ENCODE data around the gene GREM1.

GREM1 gene

DNA sequence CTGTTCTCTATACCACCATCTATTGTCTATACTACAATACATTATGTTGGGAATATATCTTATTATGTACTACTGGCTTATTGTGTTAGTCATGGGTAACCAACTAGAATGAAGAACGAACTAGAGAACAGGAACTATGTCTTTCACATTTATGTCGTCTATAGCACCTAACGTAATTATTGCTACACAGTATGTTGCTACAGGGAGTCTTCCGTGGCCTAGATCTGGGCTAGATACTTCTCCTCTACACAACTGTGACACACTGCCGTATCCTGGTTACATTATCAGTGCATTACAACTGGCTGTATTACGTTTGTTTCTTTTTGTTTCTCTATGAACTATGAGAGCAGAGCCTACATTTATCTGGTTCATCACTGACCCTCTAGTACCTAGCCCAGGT is 42.3 kb upstream of the GREM1 start:
- TF ChIP-seq, protein P1, sequence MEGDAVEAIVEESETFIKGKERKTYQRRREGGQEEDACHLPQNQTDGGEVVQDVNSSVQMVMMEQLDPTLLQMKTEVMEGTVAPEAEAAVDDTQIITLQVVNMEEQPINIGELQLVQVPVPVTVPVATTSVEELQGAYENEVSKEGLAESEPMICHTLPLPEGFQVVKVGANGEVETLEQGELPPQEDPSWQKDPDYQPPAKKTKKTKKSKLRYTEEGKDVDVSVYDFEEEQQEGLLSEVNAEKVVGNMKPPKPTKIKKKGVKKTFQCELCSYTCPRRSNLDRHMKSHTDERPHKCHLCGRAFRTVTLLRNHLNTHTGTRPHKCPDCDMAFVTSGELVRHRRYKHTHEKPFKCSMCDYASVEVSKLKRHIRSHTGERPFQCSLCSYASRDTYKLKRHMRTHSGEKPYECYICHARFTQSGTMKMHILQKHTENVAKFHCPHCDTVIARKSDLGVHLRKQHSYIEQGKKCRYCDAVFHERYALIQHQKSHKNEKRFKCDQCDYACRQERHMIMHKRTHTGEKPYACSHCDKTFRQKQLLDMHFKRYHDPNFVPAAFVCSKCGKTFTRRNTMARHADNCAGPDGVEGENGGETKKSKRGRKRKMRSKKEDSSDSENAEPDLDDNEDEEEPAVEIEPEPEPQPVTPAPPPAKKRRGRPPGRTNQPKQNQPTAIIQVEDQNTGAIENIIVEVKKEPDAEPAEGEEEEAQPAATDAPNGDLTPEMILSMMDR (IDR thresholded peaks at IDR 0.05; ENCODE audit: insufficient read depth, low read depth, low read length, missing control alignments) = no peak
- no peak for DNase-seq (ENCODE audit: low read depth)
- no peak overlapping the region for H3K4me3 ChIP-seq (ENCODE audit: low read depth, low read length)

DNA sequence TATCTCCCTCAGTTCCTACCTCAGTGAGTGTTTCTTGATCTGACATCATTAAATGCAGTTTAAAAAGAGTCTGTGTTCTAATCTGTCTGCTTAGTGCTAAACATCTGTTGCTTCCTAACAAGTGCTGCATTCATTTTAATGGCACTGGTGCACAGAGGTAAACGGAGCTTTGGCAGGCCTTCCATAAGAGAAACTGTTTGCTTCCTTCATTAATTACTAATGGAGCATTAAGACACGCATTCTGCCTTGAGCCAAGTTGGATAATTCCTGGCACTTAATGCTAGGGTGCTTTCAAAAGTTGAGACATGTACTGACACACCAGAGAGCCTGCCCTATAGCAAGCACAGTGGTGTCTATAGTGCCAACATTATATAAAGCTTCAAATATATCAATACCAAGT is 41.6 kb upstream of the GREM1 start:
- TF ChIP-seq, protein P1 (IDR thresholded peaks at IDR 0.05; ENCODE audit: insufficient read depth, low read depth, low read length, missing control alignments) = no peak
- H3K4me3 ChIP-seq (ENCODE audit: low read depth, low read length) = no peak overlapping the region
- no peak for DNase-seq (ENCODE audit: low read depth)

DNA sequence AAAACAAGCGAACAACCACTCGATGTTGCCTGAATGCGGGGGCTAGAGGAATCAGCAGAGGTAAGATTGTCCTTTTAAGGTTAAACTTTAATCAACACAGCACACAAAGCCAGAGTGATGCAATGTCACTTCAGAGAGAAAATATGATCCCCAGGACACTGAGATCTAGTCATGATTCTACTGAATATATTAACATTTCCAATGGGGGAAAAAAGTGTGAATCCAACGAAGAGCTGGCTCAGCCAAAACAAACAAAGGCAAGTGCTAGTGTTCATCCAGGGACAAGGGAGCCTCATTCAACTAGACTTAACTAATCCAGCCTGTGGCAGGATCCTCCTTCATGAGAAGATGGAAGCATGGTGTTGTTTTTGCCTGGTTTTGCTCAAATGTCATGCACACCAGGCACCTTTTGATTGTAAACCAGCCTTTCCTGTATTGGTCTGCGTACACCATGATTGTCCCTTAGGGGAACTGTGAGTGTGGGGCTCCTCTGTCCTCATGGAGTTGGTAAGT is 40.5 kb upstream of the GREM1 start:
- DNase-seq (ENCODE audit: low read depth) = no peak
- TF ChIP-seq, protein P1 (IDR thresholded peaks at IDR 0.05; ENCODE audit: insufficient read depth, low read depth, low read length, missing control alignments) = no peak
- H3K4me3 ChIP-seq (ENCODE audit: low read depth, low read length) = no peak overlapping the region

DNA sequence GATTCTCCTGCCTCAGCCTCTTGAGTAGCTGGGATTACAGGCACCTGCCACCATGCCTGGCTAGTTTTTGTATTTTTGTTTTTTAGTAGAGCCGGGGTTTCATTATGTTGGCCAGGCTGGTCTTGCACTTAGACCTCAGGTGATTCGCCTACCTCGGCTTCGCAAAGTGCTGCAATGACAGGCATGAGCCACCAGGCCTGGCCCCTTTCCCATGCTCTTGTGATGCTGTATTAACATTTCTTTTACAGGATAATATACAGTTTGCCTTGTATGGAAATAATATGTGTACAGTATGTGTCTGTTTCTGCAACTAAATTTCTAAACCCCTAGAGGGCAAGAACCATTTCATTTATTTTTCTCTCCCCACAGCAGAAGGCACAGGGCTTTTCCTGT is 38.5 kb upstream of the GREM1 start:
- DNase-seq (ENCODE audit: low read depth) = no peak
- no peak overlapping the region for H3K4me3 ChIP-seq (ENCODE audit: low read depth, low read length)
- TF ChIP-seq, protein P1 (IDR thresholded peaks at IDR 0.05; ENCODE audit: insufficient read depth, low read depth, low read length, missing control alignments) = no peak

DNA sequence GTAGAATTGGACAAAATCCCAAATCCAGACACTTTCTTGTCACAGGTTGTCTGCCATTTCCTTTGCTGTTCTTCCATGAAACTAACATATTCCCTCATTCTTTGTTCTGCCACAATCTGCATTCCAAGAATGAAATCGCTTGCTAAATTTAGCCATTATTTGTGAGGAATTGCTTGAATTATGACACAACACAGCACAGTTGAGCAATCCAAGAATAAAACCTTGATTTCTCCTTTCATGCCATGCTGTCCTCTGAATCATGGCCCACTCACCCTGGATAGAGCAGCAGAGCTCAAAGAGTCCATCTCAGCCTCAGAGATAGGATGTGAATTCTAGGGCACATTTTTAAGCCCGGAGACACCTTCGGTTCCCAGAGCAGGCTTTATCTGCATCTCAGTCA is 35.2 kb upstream of the GREM1 start:
- TF ChIP-seq, protein P1 (IDR thresholded peaks at IDR 0.05; ENCODE audit: insufficient read depth, low read depth, low read length, missing control alignments) = no peak
- DNase-seq (ENCODE audit: low read depth) = no peak
- no peak overlapping the region for H3K4me3 ChIP-seq (ENCODE audit: low read depth, low read length)

DNA sequence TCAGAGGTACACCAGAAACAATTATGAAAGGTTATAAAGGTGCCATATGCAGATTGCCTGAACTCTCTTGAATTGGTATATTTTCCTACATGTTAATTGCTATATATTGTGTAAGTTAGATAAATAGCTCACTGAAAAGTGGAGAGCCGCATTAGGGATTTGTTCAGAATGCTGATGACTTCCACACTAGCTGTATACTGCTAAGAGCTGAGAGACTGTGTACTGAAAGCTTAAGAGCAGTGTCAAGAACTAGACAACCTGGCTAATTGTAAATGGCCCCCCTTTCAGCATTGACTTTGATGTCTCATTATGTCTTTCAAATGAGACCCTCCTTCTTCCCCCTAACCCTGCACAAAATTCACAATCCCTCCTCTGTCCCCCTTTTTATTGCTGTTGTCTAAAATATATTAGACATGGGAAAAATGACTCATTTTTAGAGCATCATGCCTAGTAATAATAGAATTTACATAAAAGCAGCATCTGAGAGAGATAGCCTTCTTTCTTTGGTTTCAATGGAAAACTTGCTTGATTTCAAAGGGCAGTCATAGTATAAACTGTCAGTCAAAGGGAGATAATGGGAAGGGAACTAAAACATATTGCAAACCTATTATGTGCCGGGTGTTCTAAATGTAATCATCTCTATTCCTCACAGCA is 34.7 kb upstream of the GREM1 start:
- TF ChIP-seq, protein P1 (IDR thresholded peaks at IDR 0.05; ENCODE audit: insufficient read depth, low read depth, low read length, missing control alignments) = no peak
- DNase-seq (ENCODE audit: low read depth) = no peak
- H3K4me3 ChIP-seq (ENCODE audit: low read depth, low read length) = no peak overlapping the region

All from GM12865 (cell line).